NCI-H446 treated with DMSO at 0.1 percent for 48 hours (cell line): ENCODE data around the gene PRR13.
"Not testable (repeated sequence)": the region's sequence is repeated elsewhere in the genome, so short reads cannot be mapped to it uniquely, and the experiment has no call there.

ENCODE experiments used
- DNase-seq: peaks from one replicate; lab custom pipeline; 2025; lab: John Stamatoyannopoulos, UW

PRR13 gene

DNA sequence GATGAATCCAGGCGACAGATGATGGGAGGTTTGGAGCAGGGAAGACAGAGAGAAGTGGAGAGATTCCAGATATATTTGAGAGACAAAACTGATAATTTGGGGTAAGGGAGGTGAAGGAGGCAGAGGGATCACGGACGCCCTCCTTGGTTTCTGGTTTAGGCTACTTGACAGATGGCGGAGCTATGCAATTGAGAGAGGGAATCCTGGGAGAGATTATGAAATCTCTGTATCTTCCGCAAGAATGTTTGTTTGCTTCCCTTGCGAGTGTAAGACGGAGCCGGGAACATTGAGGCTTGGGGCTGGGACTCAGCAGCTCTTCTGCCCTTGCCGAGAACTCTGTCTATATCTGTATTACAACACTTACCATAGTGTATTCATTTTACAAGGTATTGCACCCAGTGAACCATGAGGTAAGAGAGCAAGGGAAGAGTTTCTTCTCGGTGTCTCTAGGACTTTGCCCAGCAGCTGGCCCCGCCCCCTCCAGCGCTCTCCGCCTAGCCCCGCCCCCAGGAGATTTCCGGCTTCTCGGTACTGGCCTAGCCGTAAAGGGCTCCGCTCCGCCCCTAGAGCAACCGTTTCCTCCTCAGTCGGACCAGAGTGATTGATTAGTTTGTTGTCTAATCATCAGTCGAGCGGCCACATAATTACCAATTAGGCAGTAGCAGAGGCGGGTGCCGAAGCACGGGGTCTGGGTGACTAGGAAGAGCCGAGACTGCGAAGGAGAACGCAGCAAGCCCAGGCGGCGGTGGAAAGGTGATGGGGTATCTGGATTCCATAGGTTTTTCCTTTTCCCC, at the start of gene PRR13:
PRR13 (plus strand) TSS at position 695 of the 794 bp plus-strand sequence. CDS start 981 bp downstream, outside the sequence.
- DNase-seq = peak; percentile 98

DNA sequence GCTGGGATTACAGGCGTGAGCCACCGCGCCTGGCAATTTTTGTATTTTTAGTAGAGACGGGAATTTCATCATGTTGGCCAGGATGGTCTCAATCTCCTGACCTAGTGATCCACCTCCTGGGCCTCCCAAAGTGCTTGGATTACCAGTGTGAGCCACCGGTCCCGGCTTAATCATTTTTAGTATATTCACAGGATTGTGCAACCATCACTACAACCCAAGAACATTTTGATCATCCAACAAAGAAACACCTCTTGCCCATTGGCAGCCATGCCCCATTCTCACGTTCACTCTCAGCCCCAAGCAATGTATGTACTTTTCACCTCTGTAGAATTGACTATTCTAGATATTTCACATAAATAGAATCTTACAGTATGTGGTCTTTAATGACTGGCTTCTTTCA, 41.6 kb upstream of the PRR13 start:
- no peak for DNase-seq

DNA sequence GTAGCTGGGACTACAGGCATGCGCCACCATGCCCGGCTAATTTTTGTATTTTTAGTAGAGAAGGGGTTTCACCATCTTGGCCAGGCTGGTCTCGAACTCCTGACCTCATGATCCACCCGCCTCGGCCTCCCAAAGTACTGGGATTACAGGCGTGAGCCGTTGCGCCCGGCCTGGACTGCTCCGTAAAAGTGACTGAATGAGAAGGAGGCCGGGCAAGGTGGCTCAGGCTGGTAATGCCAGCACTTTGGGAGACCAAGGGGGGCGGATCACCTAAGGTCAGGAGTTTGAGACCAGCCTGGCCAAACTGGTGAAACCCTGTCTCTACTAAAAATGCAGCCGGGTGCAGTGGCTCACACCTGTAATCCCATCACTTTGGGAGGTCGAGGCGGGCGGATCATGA, 39.2 kb upstream of the PRR13 start:
- DNase-seq = not testable (repeated sequence)

DNA sequence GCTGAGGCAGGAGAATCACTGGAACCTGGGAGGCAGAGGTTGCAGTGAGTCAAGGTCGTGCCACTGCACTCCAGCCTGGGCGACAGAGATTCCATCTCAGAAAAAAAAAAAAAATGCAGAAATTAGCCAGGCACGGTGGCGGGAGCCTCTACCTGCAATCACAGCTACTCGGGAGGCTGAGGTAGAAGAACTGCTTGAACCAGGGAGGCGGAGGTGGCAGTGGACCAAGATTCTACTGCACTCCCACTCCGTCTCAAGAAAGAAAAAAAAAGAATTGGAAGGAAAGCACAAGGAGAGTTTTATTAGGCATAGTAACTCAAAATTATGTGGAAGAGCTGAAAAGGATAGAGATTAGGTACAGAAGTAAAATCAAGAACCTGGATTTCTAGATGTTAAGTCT, 38.7 kb upstream of the PRR13 start:
- no peak for DNase-seq

DNA sequence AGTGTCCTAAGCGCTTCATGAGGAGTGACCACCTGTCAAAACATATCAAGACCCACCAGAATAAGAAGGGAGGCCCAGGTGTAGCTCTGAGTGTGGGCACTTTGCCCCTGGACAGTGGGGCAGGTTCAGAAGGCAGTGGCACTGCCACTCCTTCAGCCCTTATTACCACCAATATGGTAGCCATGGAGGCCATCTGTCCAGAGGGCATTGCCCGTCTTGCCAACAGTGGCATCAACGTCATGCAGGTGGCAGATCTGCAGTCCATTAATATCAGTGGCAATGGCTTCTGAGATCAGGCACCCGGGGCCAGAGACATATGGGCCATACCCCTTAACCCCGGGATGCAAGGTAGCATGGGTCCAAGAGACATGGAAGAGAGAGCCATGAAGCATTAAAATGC, 30.6 kb upstream of the PRR13 start:
- DNase-seq = no peak

DNA sequence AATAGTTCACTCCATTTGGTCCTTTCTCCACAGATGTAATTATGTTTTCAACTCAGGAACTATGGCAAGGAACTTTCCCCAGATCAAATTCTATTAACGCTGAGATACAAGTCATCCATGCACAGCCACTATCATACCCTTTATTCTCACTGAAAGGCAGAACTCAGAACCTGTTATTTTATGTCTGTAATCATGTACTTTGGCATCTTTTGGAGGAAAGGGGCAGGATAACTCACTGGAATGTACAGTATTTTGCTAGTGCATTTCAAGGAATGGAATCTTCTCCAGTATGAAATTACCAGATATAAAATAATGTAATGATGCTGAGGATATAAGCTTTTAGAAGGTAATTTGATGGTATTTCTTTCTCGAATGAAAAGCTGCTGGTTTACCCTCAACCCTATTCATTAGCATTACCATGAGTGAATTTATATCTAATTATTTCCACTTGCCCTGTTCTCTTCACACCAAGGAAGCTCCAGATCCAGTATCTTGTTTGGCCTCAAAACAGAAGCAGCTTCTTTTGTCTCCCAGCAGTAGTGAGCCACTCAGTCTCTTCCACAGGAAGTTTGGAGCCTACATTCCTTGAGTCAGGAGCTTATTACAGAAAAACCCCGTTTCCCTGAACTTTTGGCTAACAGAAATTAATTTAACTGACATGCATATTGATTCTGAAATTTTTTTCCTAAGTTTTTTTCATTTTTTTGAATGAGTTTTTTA, 27.9 kb upstream of the PRR13 start:
- no peak for DNase-seq

DNA sequence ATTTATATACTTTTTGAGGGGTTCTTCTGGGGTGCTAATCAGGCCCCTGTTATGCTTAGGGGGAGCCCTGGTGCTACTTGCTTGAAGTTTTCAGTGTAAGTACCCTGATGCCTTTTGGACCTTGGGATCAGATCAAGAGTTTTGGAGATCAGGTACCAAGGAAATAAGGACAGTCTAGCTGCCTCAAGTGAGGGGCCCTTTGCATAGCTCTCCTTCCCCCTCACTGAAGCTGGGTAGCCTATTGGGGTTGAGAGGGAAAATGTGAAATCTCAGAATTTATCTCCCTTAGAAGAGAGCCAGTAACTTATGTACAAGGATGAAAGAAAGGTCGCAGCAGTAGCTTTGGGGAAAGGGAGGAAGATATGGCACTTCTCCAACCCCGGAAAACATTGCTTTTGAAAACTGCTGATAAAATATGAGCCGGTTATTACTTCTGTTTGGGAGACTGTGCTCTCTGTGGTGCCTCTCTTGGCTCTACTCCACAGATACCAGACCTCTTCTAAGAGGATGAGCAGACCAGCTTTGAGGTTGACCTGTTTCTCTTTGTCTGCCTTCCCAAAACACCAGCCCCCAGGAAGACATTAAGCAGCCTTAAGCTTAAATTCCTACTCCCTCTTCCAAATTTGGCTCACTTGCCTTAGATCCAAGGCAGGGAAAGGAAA, 26.6 kb upstream of the PRR13 start:
- no peak for DNase-seq

- DNase-seq = not testable (repeated sequence)
Measured at GRCh38 chr12:53415752-53416389, 25.7 kb upstream of the PRR13 start.

DNA sequence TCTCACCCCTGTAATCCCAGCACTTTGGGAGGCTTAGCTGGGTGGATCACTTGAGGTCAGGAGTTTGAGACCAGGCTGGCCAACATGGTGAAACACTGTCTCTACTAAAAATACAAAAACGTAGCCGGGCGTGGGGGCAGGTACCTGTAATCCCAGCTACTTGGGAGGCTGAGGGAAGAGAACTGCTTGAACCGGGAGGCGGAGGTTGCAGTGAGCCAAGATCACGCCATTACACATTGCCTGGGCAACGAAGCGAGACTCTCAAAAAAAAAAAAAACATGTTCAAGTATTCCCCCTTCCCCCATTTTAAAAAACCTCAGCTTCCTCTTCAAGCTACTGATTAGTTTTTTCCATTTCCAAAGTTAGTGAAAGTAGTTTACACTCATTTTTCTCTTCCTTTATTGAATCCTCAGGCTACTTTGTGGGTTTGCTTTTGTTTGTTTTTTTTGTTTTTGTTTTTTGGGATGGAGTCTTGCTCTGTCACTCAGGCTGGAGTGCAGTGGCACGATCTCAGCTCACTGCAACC, 24.2 kb upstream of the PRR13 start:
- not testable (repeated sequence) for DNase-seq

- DNase-seq = no peak
Measured at GRCh38 chr12:53418221-53418620, 23.3 kb upstream of the PRR13 start.

GRCh38 chr12:53419756-53420155, 21.8 kb upstream of the PRR13 start:
- DNase-seq = no peak

GRCh38 chr12:53422247-53422646, 19.3 kb upstream of the PRR13 start:
- not testable (repeated sequence) for DNase-seq

- DNase-seq = no peak
Measured at GRCh38 chr12:53423597-53423996, 17.9 kb upstream of the PRR13 start, which contains the start of gene AMHR2. Gene AMHR2 (plus strand): TSS chr12:53423855. CDS start chr12:53423935, 80 bp downstream.

GRCh38 chr12:53424626-53425514, 16.7 kb upstream of the PRR13 start:
- no peak for DNase-seq

GRCh38 chr12:53425515-53426150, 15.9 kb upstream of the PRR13 start:
- DNase-seq = no peak

- no peak for DNase-seq
Measured at GRCh38 chr12:53427905-53428594, 13.5 kb upstream of the PRR13 start.

- no peak for DNase-seq
Measured at GRCh38 chr12:53428741-53429140, 12.8 kb upstream of the PRR13 start.

- no peak for DNase-seq
Measured at GRCh38 chr12:53430116-53430515, 11.4 kb upstream of the PRR13 start.

DNA sequence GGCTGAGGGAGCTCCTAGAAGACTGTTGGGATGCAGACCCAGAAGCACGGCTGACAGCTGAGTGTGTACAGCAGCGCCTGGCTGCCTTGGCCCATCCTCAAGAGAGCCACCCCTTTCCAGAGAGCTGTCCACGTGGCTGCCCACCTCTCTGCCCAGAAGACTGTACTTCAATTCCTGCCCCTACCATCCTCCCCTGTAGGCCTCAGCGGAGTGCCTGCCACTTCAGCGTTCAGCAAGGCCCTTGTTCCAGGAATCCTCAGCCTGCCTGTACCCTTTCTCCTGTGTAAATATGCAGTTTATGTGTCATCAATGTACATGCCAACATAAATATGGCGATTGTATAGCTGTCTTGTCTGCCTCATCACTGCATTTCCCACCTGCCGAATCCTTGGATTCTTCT, 10.3 kb upstream of the PRR13 start:
- no peak for DNase-seq

DNA sequence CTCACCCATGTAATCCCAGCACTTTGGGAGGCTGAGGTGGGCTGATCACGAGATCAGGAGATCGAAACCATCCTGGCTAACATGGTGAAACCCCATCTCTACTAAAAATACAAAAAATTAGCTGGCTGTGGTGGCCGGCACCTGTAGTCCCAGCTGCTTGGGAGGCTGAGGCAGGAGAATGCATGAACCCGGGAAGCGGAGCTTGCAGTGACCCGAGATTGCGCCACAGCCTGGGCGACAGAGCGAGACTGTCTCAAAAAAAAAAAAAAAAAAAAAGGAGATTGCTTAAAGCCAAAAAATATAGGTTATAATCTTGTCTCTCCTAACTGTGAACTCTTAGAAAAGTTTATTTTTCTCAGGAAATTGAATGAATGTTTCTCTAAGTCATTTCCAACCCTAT, 6.2 kb upstream of the PRR13 start:
- not testable (repeated sequence) for DNase-seq
